NCI-H446 (cell line): ENCODE measurements around the gene RIN3.

Experiments
- DNase-seq, 2 experiments: peaks; one replicate each; lab custom pipeline; 2025; lab: John Stamatoyannopoulos, UW

Gene RIN3

GRCh38 chr14:92600318-92601053 is 86.9 kb downstream of the RIN3 start:
- no peak for DNase-seq

DNA sequence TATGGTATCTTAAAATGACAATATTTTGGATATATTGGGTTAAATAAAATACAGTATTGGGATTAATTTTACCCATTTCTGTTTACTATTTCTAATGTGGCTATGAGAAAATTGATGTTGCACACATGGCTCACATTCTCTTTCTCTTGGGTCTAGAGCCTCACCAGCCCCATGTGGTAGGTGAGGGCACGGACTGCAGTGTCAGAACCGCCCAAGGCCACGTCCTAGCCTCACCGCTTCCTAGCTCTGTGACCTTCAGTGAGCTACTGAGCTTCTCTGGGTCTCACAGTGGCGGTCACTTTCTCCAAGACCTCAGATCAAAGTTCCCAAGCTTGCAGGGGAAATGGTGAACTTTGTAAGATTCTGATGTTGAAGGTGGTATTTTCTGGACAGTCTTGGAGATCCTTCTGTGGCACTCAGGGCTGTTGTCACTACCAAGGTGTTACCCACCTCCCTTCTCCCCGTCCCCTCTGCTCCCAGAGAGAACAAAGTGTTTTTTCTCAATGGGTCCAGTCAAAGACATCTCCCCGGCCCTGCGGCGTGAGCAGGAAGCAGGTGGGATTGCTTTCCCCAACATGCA is 87.6 kb downstream of the RIN3 start:
- DNase-seq: no peak

DNA sequence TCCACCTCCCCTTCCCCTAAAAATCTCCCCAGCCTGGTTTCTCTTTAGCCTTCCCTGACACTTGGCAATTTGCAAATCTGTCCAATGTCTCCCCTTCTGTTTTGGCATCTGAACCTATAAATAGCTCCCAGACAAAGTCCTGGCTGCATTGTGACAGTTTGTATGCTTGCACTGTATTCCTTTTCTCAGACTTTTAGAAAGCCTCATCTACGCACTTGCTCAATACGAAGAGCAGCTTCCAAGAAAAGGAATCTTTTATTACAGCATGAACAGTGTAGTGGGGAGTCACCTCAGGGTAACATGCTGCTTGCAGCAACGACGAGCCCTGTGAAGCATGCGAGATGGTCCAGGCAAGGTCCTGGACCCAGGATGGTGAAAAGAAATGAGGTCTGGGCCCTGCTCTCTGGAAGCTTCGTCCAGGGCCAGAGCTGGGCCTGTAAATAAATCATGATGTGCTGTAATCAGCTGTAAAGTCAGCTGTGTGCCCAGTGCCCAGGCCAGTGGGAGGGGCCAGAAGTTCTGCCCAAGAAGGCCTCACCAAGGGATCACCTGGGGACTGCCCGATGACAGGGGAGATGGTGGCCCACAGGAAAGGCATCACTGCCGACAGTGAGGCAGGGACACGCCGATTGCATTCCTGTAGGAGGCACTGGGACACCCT is 88.3 kb downstream of the RIN3 start:
- no peak for DNase-seq

- no peak for DNase-seq
Observed at GRCh38 chr14:92603309-92604242, 90.0 kb downstream of the RIN3 start.

GRCh38 chr14:92605274-92605940 is 91.8 kb downstream of the RIN3 start:
- no peak for DNase-seq

DNA sequence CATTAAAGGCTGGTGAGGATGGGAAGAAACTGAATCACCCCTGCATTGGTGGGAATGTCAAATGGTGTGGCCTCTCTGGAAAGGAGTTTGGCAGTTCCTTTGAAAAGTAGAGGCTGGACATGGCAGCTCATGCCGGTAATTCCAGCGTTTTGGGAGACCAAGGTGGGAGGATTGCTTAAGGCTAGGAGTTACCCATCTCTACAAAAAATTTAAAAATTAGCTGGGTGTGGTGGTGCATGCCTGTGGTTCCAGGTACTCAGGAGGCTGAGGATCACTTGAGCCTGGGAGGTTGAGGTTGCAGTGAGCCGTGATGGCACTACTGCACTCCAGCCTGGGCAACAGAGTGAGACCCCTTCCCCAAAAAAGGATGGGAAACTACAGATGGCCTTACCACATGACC is 93.7 kb downstream of the RIN3 start:
- DNase-seq: no peak

GRCh38 chr14:92607702-92608429 is 94.3 kb downstream of the RIN3 start:
- no peak for DNase-seq

DNA sequence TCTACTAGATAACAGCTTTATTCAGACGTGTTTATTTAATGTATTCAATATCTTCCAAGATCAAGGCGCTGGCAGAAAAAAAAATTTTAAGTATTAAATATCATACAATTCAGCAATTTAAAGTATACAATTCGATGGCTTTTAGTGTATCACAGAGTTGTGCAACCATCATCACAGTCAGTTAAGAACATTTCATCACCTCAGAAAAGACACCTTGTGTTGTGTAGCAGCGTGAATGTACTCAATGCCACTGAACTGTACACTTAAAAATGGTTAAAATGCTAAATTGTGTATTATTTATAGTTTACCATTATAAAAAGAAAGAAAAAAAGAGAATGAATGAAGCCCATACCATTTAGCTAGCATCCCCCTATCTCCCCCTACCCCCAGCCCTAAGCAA is 96.4 kb downstream of the RIN3 start:
- DNase-seq: no peak

GRCh38 chr14:92610849-92611271 is 97.3 kb downstream of the RIN3 start:
- DNase-seq: no peak

- no peak for DNase-seq
Observed at GRCh38 chr14:92613008-92613658, 99.6 kb downstream of the RIN3 start.

DNA sequence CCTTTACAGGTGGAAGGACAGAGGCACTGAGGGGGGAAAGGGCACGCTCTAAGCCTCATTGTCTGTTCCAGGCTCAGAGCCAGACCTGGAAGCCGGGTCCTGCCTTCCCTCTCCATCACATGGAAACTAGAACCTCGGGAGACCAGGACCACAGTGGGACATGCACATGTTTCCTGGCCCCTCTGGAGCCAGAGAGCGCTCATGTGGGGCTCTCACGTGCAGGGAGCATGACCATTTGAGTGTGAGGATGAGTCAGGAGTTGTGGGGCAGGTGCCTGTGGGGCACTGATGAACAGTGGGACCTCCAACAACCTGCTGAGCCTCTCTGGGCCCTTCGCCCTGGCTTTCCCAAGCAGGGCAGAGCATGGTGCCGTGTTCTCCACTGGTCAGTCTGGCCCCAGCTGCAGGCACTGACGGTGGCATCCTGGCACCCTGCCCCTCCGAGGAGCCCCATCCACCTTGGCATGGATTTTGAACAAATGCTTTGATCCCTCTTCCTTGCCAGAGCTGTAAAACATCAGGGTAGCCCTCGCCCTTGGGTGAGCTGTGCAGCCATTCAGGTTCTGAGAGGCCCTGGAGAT is 100.2 kb downstream of the RIN3 start:
- DNase-seq: no peak

DNA sequence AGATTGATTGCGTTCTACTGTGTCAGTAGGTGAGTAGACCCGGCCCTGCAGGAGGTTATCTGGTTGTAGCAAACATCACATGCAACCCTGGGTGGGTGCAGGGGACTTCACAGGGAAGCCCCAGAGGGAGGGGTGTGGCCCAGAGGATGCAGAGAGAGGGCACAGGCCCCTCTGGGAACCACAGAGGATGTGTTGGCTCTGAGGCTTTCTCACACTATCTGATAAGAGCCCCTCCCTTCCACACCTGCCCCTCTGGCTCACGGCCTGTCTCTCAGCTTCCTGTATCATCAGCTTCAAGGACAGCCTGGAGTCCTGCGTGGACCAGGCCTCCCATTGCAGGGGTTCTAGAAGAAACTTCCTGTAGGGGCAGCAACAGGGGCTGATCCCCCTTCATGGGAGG is 101.9 kb downstream of the RIN3 start:
- DNase-seq: no peak

DNA sequence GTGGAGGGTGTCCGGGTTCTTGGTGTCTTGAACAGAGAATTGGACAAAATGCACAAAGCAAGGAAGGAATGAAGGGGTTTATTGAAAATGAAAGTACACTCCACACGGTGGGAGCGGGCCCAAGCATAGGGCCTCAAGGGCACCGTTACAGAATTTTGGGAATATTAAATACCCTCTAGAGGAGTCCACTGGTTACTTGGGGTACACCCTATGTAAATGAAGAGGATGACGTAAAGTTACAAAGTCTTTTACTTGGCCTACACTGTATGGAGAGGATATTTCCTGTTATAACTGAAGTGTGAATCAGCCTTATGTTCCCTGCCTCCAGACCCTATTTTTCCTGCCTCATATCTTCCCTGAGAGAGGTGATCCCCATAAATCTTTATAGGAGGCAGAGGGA is 102.6 kb downstream of the RIN3 start:
- DNase-seq: no peak

- no peak for DNase-seq
Observed at GRCh38 chr14:92617581-92617980, 104.0 kb downstream of the RIN3 start.

- DNase-seq: no peak
Observed at GRCh38 chr14:92619671-92620456, 106.3 kb downstream of the RIN3 start.

GRCh38 chr14:92622311-92622710 is 108.7 kb downstream of the RIN3 start:
- DNase-seq: no peak

GRCh38 chr14:92624764-92625163 is 111.2 kb downstream of the RIN3 start:
- DNase-seq: no peak

DNA sequence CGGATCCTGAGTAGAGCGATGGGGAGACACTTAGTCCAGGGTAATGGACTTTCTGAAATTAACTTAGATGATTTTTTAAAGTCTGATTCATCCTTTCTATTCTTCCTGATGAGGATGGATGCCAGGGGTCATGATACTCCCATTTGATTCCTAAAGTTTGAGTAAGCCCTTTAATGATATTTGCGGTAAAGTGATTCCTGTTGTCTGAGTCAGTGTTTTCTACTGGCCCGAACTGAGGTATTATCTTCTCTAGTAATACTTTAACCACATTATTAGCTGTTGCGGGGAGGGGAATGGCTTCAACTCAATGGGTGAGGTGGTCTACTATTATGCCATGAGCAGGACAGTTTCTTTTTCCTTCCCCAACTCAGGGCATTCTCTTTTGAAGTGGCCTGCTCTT is 111.6 kb downstream of the RIN3 start:
- DNase-seq: no peak

DNA sequence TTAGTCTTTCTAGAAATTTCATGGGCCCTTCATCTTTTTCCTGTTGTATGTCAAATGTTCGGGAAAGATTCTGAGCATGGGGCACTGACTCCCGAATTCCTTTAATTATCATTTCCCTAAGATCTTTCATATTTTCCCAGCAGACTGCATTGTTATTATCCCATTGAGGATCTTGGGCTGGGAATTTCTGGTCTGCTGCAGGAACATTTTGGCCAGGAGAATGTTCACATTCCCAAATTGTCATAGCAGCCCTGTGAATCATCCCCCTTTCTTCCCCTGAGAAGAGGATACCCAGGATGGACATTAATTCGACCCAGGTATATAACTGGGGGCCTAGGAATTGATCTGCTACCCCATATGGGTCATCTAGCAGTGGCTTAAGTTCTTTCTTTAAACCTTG is 112.5 kb downstream of the RIN3 start:
- no peak for DNase-seq
